ENCODE data around the gene NAT14.

NAT14 gene

GRCh38 chr19:55520691-55521292 is 35.8 kb downstream of the NAT14 start:
- H3K9ac ChIP-seq, result no peak overlapping the region
- no peaks in the 10 kb centered on the region for H3K79me2 ChIP-seq (ENCODE audit: insufficient read depth, low read depth)
- no peak for TF ChIP-seq CTCF (conservative IDR thresholded peaks at IDR 0.05; ENCODE audit: low read depth, low read length)
- no peaks in the 10 kb centered on the region for H3K4me1 ChIP-seq (ENCODE audit: low read depth, poor library complexity, severe bottlenecking)
- H3K4me3 ChIP-seq (IDR thresholded peaks at IDR 0.05; ENCODE audit: insufficient read depth, low read depth, low read length), result no peak overlapping the region
- H4K20me1 ChIP-seq (ENCODE audit: insufficient read depth), result no peaks in the 10 kb centered on the region
- H3K36me3 ChIP-seq (ENCODE audit: insufficient read depth), result no peaks in the 10 kb centered on the region
- H3K4me2 ChIP-seq, result no peak overlapping the region
- H3K27ac ChIP-seq, result no peak overlapping the region
- no peak overlapping the region for H2AFZ ChIP-seq (ENCODE audit: low read depth)
- peaks cover 55% of the 10 kb centered on the region for H3K27me3 ChIP-seq (ENCODE audit: insufficient read depth, low read depth)

GRCh38 chr19:55525289-55526101 is 40.5 kb downstream of the NAT14 start:
- H3K36me3 ChIP-seq (ENCODE audit: insufficient read depth), result no peaks in the 10 kb centered on the region
- H3K4me3 ChIP-seq (IDR thresholded peaks at IDR 0.05; ENCODE audit: insufficient read depth, low read depth, low read length), result no peak overlapping the region
- H3K79me2 ChIP-seq (ENCODE audit: insufficient read depth, low read depth), result no peaks in the 10 kb centered on the region
- no peak for TF ChIP-seq CTCF (conservative IDR thresholded peaks at IDR 0.05; ENCODE audit: low read depth, low read length)
- H3K4me2 ChIP-seq, result no peak overlapping the region
- no peak overlapping the region for H2AFZ ChIP-seq (ENCODE audit: low read depth)
- H3K27ac ChIP-seq, result no peak overlapping the region
- H3K9ac ChIP-seq, result no peak overlapping the region
- no peaks in the 10 kb centered on the region for H4K20me1 ChIP-seq (ENCODE audit: insufficient read depth)
- H3K27me3 ChIP-seq (ENCODE audit: insufficient read depth, low read depth), result peaks cover 41% of the 10 kb centered on the region
- H3K4me1 ChIP-seq (ENCODE audit: low read depth, poor library complexity, severe bottlenecking), result no peaks in the 10 kb centered on the region

DNA sequence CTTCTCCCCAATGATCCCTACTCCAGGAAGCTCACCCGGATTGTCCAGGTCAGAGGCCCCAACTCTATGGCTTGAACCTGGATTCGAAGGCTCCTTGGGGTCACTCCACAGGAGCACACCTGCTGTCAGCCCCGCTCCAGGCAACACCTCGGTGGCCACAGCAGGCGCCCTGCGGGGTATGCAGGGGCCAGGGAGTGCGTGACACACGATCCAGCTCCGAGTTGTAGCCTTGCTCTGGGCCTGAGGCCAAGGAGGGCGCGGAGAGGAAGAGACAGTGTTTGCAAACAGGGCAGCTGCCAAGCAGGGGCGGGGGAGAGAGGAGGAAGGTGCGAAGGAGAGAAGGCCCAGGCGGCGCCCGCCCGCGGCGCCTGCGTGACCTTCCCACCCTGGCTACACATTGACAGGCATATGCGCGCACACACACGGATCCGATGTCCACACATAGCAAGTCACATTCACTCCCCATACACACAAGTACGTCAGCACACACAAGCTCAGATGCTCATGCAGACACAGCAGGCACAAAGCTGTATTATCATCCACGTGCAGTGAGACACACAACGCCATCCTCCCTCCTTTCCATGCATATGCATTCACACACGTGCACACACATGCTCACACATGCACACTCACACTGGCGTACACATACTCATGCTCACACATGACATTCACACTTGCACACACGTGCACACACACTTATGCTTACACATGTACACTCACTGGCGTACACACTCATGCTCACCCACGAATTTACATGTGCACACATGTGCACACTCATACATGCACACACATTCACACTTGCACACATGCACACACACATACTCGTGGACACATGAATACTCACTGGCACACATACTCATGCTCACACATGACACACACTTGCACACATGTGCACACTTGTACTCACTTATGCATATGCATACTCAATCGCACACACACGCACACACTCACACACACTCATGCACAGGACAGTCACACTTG is 41.5 kb downstream of the NAT14 start:
- no peaks in the 10 kb centered on the region for H3K79me2 ChIP-seq (ENCODE audit: insufficient read depth, low read depth)
- no peaks in the 10 kb centered on the region for H3K36me3 ChIP-seq (ENCODE audit: insufficient read depth)
- no peak overlapping the region for H2AFZ ChIP-seq (ENCODE audit: low read depth)
- H3K9ac ChIP-seq, result no peak overlapping the region
- H3K4me3 ChIP-seq (IDR thresholded peaks at IDR 0.05; ENCODE audit: insufficient read depth, low read depth, low read length), result no peak overlapping the region
- H3K27ac ChIP-seq, result no peak overlapping the region
- no peaks in the 10 kb centered on the region for H4K20me1 ChIP-seq (ENCODE audit: insufficient read depth)
- H3K4me2 ChIP-seq, result no peak overlapping the region
- no peak for TF ChIP-seq CTCF (conservative IDR thresholded peaks at IDR 0.05; ENCODE audit: low read depth, low read length)
- peaks cover 35% of the 10 kb centered on the region for H3K27me3 ChIP-seq (ENCODE audit: insufficient read depth, low read depth)
- H3K4me1 ChIP-seq (ENCODE audit: low read depth, poor library complexity, severe bottlenecking), result no peaks in the 10 kb centered on the region

DNA sequence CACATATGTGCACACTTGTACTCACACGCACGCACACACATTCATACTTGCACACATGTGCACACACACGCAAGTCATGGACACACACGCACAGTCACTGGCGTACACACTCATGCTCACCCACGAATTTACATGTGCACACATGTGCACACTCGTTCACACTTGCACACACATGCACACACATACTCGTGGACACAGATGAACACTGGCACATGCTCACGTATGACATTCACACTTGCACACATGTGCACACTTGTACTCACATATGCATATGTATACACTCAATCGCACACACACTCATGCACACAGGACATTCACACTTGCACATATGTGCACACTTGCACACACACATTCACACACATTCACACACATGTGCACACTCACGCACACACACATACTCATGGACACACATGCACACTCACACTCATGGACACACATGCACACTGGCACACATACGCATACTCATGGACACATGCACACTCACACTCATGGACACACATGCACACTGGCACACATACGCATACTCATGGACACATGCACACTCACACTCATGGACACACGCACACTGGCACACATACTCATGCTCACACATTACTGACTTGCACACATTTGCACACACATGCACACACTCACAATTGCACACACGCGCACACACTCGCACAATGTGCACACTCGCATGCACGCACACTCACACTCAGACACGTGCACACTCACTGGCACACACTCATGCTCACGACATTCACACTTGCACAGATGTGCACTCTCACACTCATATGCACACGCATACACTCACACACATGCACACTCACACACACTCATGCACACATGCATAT is 42.4 kb downstream of the NAT14 start:
- no peaks in the 10 kb centered on the region for H4K20me1 ChIP-seq (ENCODE audit: insufficient read depth)
- no peak overlapping the region for H3K27ac ChIP-seq
- H3K4me1 ChIP-seq (ENCODE audit: low read depth, poor library complexity, severe bottlenecking), result no peaks in the 10 kb centered on the region
- H3K79me2 ChIP-seq (ENCODE audit: insufficient read depth, low read depth), result no peaks in the 10 kb centered on the region
- peaks cover 36% of the 10 kb centered on the region for H3K27me3 ChIP-seq (ENCODE audit: insufficient read depth, low read depth)
- no peaks in the 10 kb centered on the region for H3K36me3 ChIP-seq (ENCODE audit: insufficient read depth)
- H3K4me2 ChIP-seq, result no peak overlapping the region
- no peak overlapping the region for H3K4me3 ChIP-seq (IDR thresholded peaks at IDR 0.05; ENCODE audit: insufficient read depth, low read depth, low read length)
- H3K9ac ChIP-seq, result no peak overlapping the region
- H2AFZ ChIP-seq (ENCODE audit: low read depth), result no peak overlapping the region
- no peak for TF ChIP-seq CTCF (conservative IDR thresholded peaks at IDR 0.05; ENCODE audit: low read depth, low read length)
